ENCODE data around the gene CCK.
A peak's percentile ranks its signal among the peaks of the same experiment; 100 is the strongest.

The CCK gene

GRCh38 chr3:42222942-42223693 is 42.9 kb downstream of the CCK start:
- Histone ChIP-seq H4K20me1 (ENCODE audit: insufficient read depth, low read length) (no peaks in the 10 kb centered on the region), H3F3A (ENCODE audit: insufficient read depth, low read length) (no peaks in the 10 kb centered on the region), H3K36me3 (replicated peaks; ENCODE audit: insufficient read depth, low read length) (no peaks in the 10 kb centered on the region), H3K79me2 (ENCODE audit: low read length) (no peaks in the 10 kb centered on the region), H3K9me3 (replicated peaks; ENCODE audit: insufficient read depth, low read length) (no peaks in the 10 kb centered on the region), H2AFZ (ENCODE audit: low read length) (no peak overlapping the region), H3K4me3 (ENCODE audit: low read length) (no peak overlapping the region), H3K27me3 (replicated peaks; ENCODE audit: insufficient read depth, low read length) (no peaks in the 10 kb centered on the region), H3K27ac (ENCODE audit: low read length) (no peak overlapping the region), H3K4me2 (ENCODE audit: low read depth, low read length) (no peak overlapping the region), H3K9me2 (replicated peaks; ENCODE audit: insufficient read depth, low read length) (no peaks in the 10 kb centered on the region), H3K9ac (ENCODE audit: low read length) (no peak overlapping the region), H3K4me1 (ENCODE audit: low read length) (no peaks in the 10 kb centered on the region)
- no peak for TF ChIP-seq CTCF (IDR thresholded peaks at IDR 0.05; ENCODE audit: low read length)
- TF ChIP-seq EZH2 (optimal IDR thresholded peaks at IDR 0.05; ENCODE audit: low read depth, low read length): no peak
- no peak for TF ChIP-seq EZH2phosphoT487 (IDR thresholded peaks at IDR 0.05; ENCODE audit: low read length)
- DNase-seq: no peak

GRCh38 chr3:42220436-42221121 is 45.4 kb downstream of the CCK start:
- H3K9ac ChIP-seq (ENCODE audit: low read length): no peak overlapping the region
- H4K20me1 ChIP-seq (ENCODE audit: insufficient read depth, low read length): no peaks in the 10 kb centered on the region
- 0 out of 2 replicates have a peak, but pooled peaks cover 4% of the 10 kb centered on the region for H3K79me2 ChIP-seq (ENCODE audit: low read length)
- H3K36me3 ChIP-seq (replicated peaks; ENCODE audit: insufficient read depth, low read length): no peaks in the 10 kb centered on the region
- no peak overlapping the region for H3K27ac ChIP-seq (ENCODE audit: low read length)
- no peak overlapping the region for H3K4me3 ChIP-seq (ENCODE audit: low read length)
- no peak overlapping the region for H2AFZ ChIP-seq (ENCODE audit: low read length)
- no peaks in the 10 kb centered on the region for H3K27me3 ChIP-seq (replicated peaks; ENCODE audit: insufficient read depth, low read length)
- H3F3A ChIP-seq (ENCODE audit: insufficient read depth, low read length): peaks cover 8% of the 10 kb centered on the region; the same call in 1 of the 2 replicates
- no peak for TF ChIP-seq EZH2 (optimal IDR thresholded peaks at IDR 0.05; ENCODE audit: low read depth, low read length)
- no peak for TF ChIP-seq EZH2phosphoT487 (IDR thresholded peaks at IDR 0.05; ENCODE audit: low read length)
- no peak for TF ChIP-seq CTCF (IDR thresholded peaks at IDR 0.05; ENCODE audit: low read length)
- H3K4me1 ChIP-seq (ENCODE audit: low read length): peaks cover 19% of the 10 kb centered on the region
- no peak for DNase-seq
- no peaks in the 10 kb centered on the region for H3K9me2 ChIP-seq (replicated peaks; ENCODE audit: insufficient read depth, low read length)
- H3K4me2 ChIP-seq (ENCODE audit: low read depth, low read length): no peak overlapping the region
- H3K9me3 ChIP-seq (replicated peaks; ENCODE audit: insufficient read depth, low read length): no peaks in the 10 kb centered on the region

- no peaks in the 10 kb centered on the region for H3K36me3 ChIP-seq (replicated peaks; ENCODE audit: insufficient read depth, low read length)
- peaks cover 49% of the 10 kb centered on the region for H3K4me1 ChIP-seq (ENCODE audit: low read length)
- H3F3A ChIP-seq (ENCODE audit: insufficient read depth, low read length): peaks cover 35% of the 10 kb centered on the region
- H4K20me1 ChIP-seq (ENCODE audit: insufficient read depth, low read length): no peaks in the 10 kb centered on the region
- 0 out of 2 replicates have a peak, but pooled peaks cover 4% of the 10 kb centered on the region for H3K79me2 ChIP-seq (ENCODE audit: low read length)
- H3K9me3 ChIP-seq (replicated peaks; ENCODE audit: insufficient read depth, low read length): no peaks in the 10 kb centered on the region
- H3K27ac ChIP-seq (ENCODE audit: low read length): no peak overlapping the region
- DNase-seq: no peak
- no peaks in the 10 kb centered on the region for H3K9me2 ChIP-seq (replicated peaks; ENCODE audit: insufficient read depth, low read length)
- no peaks in the 10 kb centered on the region for H3K27me3 ChIP-seq (replicated peaks; ENCODE audit: insufficient read depth, low read length)
- no peak overlapping the region for H3K9ac ChIP-seq (ENCODE audit: low read length)
- H2AFZ ChIP-seq (ENCODE audit: low read length): no peak overlapping the region
- H3K4me2 ChIP-seq (ENCODE audit: low read depth, low read length): peak overlapping the region; percentile 80; the same call in 1 of the 2 replicates
- TF ChIP-seq EZH2 (optimal IDR thresholded peaks at IDR 0.05; ENCODE audit: low read depth, low read length) (no peak), CTCF (IDR thresholded peaks at IDR 0.05; ENCODE audit: low read length) (no peak), EZH2phosphoT487 (IDR thresholded peaks at IDR 0.05; ENCODE audit: low read length) (no peak)
- H3K4me3 ChIP-seq (ENCODE audit: low read length): no peak overlapping the region
Measured at GRCh38 chr3:42216931-42217333, 49.1 kb downstream of the CCK start.
